GM20431 (cell line): ENCODE results near the gene TNS3.

ENCODE experiments used
- in situ Hi-C: fragments of 300-500 bp; cut with MseI, MboI; formaldehyde crosslinking; loops from one replicate; pipeline ENCODE4 v1.15.0; 2020; ENCODE audit warnings: low sequenced_read_pairs; ENCODE audit not compliant: unreplicated experiment

Gene TNS3

DNA sequence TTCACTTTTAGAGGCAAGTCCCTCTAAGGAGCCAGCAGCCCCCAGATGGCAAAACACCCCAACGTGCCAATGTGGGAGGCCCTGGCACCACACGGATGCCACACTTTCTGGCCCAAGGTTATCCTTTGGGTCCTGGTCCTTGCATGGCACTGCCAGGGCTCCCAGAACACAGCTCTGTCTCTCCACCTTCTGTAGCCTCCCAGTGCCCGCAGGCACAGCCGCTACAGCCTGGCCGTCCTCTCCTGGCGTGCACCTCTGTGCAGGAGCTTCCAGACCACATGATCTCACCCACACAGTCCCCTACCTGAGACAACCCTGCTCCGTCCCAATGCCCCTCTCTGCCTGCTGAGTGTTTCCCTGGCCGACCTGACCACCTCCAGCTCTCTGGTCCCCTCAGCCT, 215.0 kb downstream of the TNS3 start:
- in situ Hi-C loops = no loop called here

DNA sequence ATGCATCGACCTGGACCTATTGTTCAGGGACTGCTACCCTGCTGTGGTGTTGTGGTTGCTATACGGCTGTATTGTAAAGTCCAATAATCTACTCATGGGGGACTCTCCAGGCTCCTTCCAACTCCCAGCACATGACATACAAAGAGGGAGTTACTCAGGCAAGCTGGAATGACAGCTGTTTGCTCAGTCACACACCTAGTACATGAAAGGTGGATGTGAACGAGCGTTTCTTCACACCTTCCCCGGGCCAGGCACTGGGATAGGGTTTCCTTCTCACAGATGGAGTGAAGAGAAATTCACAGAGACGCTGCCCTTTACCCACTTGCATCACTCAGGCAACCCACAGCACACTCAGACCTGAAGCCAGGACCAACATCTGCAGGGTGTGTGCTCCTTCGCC, 215.7 kb downstream of the TNS3 start:
- in situ Hi-C loops = no loop called here

DNA sequence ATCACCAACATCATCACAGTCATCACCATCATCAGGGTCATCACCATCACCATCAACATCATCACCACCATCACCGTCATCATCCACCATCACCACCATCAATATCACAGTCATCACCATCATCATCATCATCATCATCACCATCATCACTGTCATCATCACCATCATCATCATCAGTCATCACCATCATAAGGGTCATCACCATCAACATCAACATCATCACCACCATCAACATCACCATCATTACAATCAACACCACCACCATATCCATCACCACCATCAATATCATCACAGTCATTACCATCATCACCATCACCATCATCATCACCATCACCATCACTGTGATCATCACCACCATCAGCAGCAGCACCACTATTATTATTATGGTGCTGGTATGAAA, 218.9 kb downstream of the TNS3 start:
- in situ Hi-C loops = no loop called here

DNA sequence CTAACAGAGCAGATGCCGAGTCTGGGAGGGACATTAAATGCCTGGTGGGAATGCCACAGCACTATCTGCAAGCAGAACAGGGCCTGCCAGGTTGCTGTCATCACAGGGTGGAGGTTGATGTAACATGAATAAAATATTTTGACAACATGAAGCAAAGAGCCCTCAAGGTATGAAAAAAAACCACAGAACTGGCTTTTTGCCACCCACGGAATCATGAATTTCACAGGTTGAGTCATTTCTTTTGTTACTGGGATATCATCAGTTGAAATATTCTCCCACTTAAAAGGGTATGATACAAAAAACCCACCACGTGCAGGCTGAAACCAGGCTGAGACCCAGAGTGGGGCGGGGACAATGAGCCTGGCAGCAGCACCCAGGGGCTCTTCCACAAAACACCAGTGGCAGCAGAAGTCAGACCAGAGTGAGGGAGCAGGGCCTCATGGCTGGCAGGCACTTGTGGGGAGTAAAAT, 220.1 kb downstream of the TNS3 start:
- in situ Hi-C loops = no loop called here

DNA sequence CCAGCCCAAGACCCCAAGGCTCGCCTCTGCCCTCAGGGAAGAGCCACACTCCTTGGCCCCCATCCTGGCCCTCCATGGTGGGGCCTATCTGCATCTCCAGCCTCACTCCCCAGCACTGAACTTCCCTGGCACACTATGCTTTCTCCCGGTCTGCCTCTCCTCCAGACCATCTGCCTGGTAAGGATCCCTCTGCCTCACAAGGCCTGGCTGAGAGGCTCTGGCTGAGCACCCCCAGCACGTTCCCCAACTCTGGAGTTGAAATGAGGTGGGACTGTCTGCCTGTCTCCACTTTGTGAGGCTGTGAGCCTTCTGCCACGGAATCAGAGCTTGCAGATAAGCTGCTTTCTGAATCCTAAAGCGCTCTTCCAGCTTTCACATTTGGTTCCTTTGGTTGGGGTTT, 220.7 kb downstream of the TNS3 start:
- in situ Hi-C loops = no loop called here

DNA sequence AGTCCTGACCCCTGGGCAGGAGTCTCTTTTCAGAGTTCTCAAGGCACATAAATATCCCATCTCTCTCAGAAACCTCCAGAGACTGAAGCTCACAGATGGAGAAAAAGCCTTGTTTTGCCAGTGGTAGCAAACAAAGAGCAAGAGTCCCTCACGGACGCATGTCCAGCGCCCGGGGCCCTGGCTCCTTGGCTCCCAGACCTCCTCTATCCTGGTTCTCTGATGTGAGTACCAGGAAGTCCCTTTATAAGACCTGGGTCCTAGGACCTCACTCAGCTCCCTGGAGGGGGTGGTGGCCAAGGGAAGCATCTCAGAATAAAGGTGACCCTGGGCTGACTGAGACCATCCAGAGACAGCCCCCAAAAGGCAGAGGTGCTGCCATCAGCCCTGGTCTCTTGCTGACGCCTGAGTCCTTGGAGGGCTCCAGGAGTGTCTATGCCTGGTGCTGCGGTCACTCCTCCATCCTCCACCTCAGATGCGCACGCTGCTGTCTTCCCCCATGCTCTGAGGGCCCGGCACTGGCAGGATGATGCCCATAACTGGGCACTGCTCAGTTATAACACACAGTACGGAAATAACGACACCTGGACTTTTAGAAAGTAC, 221.5 kb downstream of the TNS3 start:
- in situ Hi-C loops = no loop called here

DNA sequence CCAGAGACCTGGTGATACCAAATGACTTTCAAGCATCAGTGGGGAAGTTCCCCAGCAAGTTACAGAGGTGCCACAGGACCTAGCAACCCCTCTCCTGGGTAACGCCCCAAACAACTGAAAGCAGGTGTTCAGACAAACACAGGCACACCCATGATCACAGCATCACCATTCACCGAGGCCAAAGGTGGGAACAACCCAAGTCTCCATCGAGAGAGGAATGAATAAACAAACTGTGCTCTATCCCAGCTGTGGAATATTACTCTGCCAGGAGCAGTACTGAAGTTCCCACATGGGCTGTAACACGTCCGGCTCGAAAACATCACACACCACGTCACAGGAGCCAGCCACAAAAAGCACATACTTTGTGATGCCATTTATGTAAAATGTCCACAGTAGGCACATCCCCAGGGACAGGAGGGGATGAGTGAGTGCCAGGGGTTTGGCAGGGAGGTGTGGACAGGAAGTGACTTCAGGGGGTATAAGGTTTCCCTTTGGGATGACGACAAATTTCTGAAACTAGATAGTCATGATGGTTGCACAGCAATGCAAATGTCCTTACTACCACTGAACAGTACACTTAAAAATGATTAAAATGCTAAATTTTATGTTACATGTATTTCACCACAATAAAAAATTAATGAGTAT, 222.8 kb downstream of the TNS3 start:
- in situ Hi-C loops = no loop called here

GRCh38 chr7:47358357-47358756, 223.6 kb downstream of the TNS3 start:
- in situ Hi-C loops = no loop called here

DNA sequence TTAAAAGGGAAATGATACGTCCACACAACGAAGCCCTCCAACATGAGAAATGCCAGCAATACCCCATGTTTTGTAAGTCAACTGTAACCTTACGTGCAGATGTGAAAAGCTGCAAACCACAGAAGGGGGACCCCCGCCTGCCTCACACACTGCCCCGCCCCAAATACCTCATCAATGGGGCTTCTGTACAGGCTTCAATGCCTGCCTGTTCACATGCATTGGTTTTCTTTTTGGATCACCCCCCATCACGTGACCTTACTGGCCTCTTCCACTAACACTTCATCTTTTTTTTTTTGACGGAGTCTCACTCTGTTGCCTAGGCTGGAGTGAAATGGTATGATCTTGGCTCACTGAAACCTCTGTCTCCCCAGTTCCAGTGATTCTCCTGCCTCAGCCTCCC, 224.0 kb downstream of the TNS3 start:
- in situ Hi-C loops = no loop called here

- in situ Hi-C loops = no loop called here
Observed at GRCh38 chr7:47357361-47357760, 224.6 kb downstream of the TNS3 start.

- in situ Hi-C loops = no loop called here
Observed at GRCh38 chr7:47356261-47356660, 225.7 kb downstream of the TNS3 start.

GRCh38 chr7:47355684-47356083, 226.2 kb downstream of the TNS3 start:
- in situ Hi-C loops = no loop called here

DNA sequence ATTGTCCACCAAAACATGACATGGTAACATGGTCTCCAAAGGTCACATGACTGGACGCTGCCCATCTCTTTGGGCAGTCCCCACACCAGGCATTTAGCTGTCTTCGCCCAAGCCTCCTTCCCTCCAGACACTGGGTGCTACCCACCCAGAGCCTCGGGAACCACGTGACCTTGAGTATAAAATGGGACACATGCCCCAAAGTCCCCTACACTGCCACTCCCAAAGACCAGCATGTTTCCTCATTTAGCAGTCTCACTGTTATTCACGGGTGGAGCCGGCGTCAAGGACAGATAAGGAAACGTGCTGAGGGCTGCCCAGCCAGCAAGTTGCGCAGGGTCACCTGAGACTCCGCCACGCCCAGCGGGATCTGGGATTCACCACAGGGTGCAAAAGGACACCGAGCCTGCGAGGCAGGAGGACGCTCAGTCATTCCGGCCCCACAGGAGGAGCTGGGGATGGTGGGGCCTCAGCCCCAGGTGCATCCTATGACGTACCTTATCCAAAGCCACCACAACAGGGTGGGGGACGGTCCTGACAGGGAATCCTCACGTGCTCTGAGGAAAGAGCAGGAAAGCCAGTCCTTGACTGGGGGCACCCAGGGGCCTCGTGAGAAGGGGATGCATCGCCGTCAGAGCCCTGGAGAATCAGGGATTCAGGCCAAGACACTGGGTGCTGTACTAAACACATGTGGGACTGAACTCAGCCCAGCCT, 226.9 kb downstream of the TNS3 start:
- in situ Hi-C loops = no loop called here

DNA sequence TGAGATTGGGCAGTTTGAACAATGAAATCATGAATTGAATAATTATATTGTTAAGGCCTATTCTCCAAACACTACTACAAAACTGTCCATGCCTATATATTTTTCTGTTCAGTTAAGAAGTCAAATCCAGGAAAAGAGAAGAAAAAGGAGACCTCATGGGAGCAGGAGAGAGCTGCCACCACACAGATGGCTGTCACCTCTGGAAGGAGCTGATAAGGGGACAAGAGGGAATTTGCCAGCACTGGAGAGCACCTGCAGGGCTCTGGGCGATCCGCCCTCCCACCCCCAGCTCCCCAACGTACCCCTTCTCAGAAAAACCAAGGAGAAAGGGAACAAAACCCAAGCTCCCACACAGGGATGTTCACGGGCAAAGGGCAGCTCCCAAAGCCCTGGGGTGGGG, 227.8 kb downstream of the TNS3 start:
- in situ Hi-C loops = no loop called here

GRCh38 chr7:47352394-47352968, 229.4 kb downstream of the TNS3 start:
- in situ Hi-C loops = no loop called here

DNA sequence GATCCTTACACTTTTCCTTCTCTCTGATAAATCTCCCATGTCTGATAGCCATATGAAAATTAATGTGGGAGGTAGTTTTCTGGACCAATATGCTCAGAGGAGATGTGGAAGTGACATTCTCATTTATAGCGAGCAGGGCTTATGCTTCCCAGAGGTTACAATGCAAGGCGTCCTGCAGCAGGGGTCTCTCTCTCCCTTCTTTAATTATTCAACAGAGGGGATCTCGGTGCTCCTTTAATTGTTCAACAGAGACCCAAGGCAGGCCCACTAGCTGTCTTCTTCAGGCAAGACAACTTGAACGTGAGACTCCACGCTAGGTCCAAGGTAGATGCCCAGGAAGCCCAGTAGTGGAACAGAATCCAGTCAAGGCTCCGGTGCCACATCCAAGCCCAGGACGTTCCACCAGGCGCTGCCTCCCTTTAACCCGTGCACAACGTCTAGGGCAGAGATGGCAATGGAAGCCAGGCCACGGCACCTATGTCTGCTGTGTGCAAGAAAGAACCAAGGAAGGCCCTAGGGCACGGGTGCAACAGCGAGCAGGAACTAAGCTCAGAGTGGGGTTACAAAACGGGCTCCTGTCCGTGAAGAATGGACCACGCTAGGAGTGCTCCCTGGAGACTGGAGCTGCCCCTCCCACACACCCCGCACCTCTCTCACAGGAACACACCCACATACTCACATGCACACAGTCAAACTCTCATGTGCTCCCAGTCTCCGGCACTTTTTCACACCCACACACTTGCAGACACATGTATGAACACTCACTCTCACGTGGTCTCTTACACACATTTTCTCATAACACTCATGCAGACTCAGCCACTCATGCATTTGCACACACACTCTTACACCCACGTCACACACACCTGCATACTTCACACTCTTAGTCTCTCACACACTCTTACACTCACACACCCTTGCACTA, 230.4 kb downstream of the TNS3 start:
- in situ Hi-C loops = no loop called here

DNA sequence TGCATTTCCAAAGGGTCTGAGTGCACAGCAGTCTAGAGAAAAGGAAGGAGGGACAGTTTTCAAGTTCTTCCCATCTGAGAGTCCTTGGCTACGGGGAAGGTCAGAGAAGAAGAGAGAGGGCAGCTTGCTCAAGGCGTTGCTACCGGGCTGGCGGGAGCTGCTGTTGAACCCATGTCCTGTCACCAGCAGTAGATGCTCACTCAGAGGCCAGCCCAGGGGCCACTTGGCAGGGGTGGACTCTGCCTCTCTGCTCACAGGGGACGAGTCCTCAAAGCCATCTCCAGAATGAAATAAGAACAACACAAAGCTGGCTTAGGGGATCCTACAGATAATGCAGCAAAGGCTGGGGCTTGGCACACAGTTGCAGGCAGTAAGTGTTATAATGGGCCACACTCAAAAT, 231.5 kb downstream of the TNS3 start:
- in situ Hi-C loops = no loop called here

DNA sequence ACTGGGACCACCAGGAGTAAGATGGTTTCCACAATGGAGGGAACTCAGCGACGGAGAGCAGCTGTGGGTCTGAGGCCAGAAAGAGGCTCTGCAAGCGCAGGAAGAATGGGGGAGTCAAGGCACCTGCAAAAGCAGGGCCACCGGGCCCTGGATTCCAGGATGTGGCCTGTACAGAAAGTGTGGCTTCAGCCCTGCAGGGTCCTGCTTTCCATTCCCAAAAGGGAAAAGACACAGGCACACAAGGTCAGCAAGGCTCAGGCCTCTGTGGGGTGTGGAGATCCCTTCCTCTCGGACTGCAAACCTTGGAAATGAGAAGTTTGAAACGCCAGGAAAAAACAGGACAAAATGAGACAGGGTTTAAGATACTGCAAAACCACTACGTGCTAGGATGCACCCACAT, 232.5 kb downstream of the TNS3 start:
- in situ Hi-C loops = no loop called here

- in situ Hi-C loops = no loop called here
Observed at GRCh38 chr7:47347816-47348385, 234.0 kb downstream of the TNS3 start.

GRCh38 chr7:47347346-47347745, 234.6 kb downstream of the TNS3 start:
- in situ Hi-C loops = no loop called here
